GM12891 (cell line): ENCODE measurements around the gene IGSF6.

Source experiments
- PAX5 ChIP-seq: IDR thresholded peaks from 2 replicates; pipeline ENCODE4 v1.6.1; 2011; ENCODE audit warnings: low read length, moderate library complexity, mild to moderate bottlenecking; ENCODE audit not compliant: insufficient read depth, severe bottlenecking
- POLR2A ChIP-seq: IDR thresholded peaks from 2 replicates; pipeline ENCODE4 v1.6.1; 2011; ENCODE audit warnings: low read depth, low read length, control low read depth
- POLR2AphosphoS5 ChIP-seq: IDR thresholded peaks from 2 replicates; pipeline ENCODE4 v1.6.1; 2011; ENCODE audit warnings: low read depth, low read length, control low read depth
- SPI1 ChIP-seq: IDR thresholded peaks from 2 replicates; pipeline ENCODE4 v1.6.1; 2011; ENCODE audit warnings: low read depth, low read length, control low read depth
- TAF1 ChIP-seq: IDR thresholded peaks from 2 replicates; pipeline ENCODE4 v1.6.1; 2011; ENCODE audit warnings: low read depth, low read length, control low read depth

DNA sequence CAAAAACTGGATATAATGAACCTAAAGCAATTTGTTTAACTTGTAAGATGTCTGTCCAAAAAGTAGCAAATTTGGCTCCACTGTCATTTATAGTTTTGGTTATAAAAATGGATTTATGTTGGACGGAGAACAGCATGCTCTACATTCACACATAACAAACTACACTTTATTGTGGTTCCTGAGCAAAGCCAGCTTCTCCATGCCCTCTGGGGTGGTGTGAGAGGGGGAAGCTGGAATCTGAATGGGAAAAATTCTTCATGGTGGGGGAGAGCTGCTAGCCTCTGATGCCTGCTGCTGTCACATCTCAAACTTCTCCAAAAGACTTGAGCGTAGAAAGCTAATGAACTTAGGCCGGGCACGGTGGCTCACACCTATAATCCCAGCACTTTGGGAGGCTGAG, 62.9 kb downstream of the IGSF6 start:
- no peak for TF ChIP-seq POLR2AphosphoS5
- TF ChIP-seq SPI1 = no peak
- TF ChIP-seq POLR2A = no peak
- TF ChIP-seq PAX5 = no peak
- no peak for TF ChIP-seq TAF1
